NB4 (cell line): ENCODE results near the gene EIF1.

ENCODE experiments used
- MYC ChIP-seq: IDR thresholded peaks from 2 replicates; pipeline ENCODE4 v1.6.1; 2011; ENCODE audit warnings: low read depth, low read length
- POLR2A ChIP-seq: IDR thresholded peaks from 2 replicates; pipeline ENCODE4 v1.6.1; 2011; ENCODE audit warnings: mild to moderate bottlenecking; ENCODE audit not compliant: insufficient read length; ENCODE audit errors: extremely low read depth
- TF ChIP-seq, protein P1 (sequence below): IDR thresholded peaks from one replicate; pipeline ENCODE4 v1.5.1; 2012; ENCODE audit warnings: low read depth, low read length
- TF ChIP-seq, protein P2 (sequence below): IDR thresholded peaks from 2 replicates; pipeline ENCODE4 v1.6.1; 2011; ENCODE audit warnings: low read depth, low read length

GRCh38 chr17:41705271-41705991, 16.7 kb downstream of the EIF1 start:
- TF ChIP-seq POLR2A (no peak), MYC (no peak)
- TF ChIP-seq, protein P1, sequence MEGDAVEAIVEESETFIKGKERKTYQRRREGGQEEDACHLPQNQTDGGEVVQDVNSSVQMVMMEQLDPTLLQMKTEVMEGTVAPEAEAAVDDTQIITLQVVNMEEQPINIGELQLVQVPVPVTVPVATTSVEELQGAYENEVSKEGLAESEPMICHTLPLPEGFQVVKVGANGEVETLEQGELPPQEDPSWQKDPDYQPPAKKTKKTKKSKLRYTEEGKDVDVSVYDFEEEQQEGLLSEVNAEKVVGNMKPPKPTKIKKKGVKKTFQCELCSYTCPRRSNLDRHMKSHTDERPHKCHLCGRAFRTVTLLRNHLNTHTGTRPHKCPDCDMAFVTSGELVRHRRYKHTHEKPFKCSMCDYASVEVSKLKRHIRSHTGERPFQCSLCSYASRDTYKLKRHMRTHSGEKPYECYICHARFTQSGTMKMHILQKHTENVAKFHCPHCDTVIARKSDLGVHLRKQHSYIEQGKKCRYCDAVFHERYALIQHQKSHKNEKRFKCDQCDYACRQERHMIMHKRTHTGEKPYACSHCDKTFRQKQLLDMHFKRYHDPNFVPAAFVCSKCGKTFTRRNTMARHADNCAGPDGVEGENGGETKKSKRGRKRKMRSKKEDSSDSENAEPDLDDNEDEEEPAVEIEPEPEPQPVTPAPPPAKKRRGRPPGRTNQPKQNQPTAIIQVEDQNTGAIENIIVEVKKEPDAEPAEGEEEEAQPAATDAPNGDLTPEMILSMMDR = no peak
- TF ChIP-seq, protein P2, sequence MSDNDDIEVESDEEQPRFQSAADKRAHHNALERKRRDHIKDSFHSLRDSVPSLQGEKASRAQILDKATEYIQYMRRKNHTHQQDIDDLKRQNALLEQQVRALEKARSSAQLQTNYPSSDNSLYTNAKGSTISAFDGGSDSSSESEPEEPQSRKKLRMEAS = no peak
